Keratinocyte (primary cell): ENCODE measurements around the gene HAT1.

Experiments used
- EZH2 ChIP-seq: IDR thresholded peaks from one replicate; pipeline ENCODE4 v1.6.1; 2012; ENCODE audit warnings: inconsistent platforms, mild to moderate bottlenecking, low read length, moderate library complexity
- TF ChIP-seq, protein P1 (sequence below), 3 experiments: IDR thresholded peaks in 1 of 3; conservative IDR thresholded peaks in 1 of 3; optimal IDR thresholded peaks in 1 of 3; 2 replicates in 2 of 3; 3 replicates in 1 of 3; pipeline versions ENCODE3 to v1.5.1; 2011; ENCODE audit warnings: low read length in 3 of 3, mild to moderate bottlenecking in 3 of 3, moderate library complexity in 2 of 3, control low read depth in 1 of 3, inconsistent platforms in 1 of 3; ENCODE audit not compliant: insufficient read depth in 2 of 3; ENCODE audit errors: extremely low read depth in 1 of 3

DNA sequence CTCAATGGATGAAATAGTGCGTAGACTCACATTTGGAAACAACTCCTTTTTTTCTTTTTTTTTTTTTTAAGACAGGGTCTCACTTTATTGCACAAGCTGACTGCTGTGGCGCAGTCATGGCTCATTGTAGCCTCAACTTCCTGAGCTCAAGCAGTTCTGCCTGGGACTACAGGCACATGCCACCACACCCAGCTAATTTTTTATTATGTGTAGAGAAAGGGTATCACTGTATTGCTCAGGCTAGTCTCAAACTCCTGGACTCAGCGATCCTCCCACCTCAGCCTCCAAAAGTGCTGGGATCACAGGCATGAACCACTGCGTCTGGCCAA is 17.4 kb downstream of the HAT1 start:
- TF ChIP-seq EZH2 = no peak
- TF ChIP-seq, protein P1, sequence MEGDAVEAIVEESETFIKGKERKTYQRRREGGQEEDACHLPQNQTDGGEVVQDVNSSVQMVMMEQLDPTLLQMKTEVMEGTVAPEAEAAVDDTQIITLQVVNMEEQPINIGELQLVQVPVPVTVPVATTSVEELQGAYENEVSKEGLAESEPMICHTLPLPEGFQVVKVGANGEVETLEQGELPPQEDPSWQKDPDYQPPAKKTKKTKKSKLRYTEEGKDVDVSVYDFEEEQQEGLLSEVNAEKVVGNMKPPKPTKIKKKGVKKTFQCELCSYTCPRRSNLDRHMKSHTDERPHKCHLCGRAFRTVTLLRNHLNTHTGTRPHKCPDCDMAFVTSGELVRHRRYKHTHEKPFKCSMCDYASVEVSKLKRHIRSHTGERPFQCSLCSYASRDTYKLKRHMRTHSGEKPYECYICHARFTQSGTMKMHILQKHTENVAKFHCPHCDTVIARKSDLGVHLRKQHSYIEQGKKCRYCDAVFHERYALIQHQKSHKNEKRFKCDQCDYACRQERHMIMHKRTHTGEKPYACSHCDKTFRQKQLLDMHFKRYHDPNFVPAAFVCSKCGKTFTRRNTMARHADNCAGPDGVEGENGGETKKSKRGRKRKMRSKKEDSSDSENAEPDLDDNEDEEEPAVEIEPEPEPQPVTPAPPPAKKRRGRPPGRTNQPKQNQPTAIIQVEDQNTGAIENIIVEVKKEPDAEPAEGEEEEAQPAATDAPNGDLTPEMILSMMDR (optimal IDR thresholded peaks at IDR 0.05 in 1 of 3, IDR thresholded peaks at IDR 0.05 in 1 of 3, conservative IDR thresholded peaks at IDR 0.05 in 1 of 3; ENCODE audit: extremely low read depth in 1 of 3, insufficient read depth in 2 of 3, low read length in 3 of 3) = no peak
